Neural cell (in vitro differentiated cells): Measurements from ENCODE around the gene MOCS1.

Experiments used
- POLR2AphosphoS5 ChIP-seq: IDR thresholded peaks from 2 replicates; pipeline ENCODE4 v1.6.1; 2012
- TF ChIP-seq, protein P1 (sequence below): fragments of 450-650 bp; IDR thresholded peaks from 2 replicates; pipeline ENCODE4 v1.5.1; 2014; ENCODE audit warnings: antibody characterized with exemption, mild to moderate bottlenecking, moderate library complexity; ENCODE audit not compliant: poor library complexity, severe bottlenecking

DNA sequence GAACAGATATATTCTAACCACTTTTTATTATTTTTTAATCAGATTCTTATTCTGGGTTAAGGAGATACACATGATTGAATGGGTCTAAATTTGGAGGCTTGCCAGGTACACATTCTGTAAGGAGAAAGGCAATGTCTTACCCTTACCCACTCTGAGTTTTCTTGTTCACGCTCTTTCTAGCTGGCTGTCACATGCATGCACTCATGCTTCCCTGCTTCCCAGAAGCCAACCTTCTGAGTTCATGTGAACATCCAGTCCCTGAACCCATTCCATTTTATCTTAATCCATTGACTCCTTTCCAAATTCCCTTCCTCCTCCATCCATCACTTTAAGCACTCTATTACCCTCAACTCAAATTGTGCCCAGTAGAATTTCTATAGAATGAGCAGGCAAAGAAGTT is 17.5 kb upstream of the MOCS1 start:
- TF ChIP-seq, protein P1, sequence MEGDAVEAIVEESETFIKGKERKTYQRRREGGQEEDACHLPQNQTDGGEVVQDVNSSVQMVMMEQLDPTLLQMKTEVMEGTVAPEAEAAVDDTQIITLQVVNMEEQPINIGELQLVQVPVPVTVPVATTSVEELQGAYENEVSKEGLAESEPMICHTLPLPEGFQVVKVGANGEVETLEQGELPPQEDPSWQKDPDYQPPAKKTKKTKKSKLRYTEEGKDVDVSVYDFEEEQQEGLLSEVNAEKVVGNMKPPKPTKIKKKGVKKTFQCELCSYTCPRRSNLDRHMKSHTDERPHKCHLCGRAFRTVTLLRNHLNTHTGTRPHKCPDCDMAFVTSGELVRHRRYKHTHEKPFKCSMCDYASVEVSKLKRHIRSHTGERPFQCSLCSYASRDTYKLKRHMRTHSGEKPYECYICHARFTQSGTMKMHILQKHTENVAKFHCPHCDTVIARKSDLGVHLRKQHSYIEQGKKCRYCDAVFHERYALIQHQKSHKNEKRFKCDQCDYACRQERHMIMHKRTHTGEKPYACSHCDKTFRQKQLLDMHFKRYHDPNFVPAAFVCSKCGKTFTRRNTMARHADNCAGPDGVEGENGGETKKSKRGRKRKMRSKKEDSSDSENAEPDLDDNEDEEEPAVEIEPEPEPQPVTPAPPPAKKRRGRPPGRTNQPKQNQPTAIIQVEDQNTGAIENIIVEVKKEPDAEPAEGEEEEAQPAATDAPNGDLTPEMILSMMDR: no peak
- TF ChIP-seq POLR2AphosphoS5: no peak
